Measurements from ENCODE around the gene ME3.
"Not testable (repeated sequence)": the region's sequence is repeated elsewhere in the genome, so short reads cannot be mapped to it uniquely, and the experiment has no call there.

ME3 gene

DNA sequence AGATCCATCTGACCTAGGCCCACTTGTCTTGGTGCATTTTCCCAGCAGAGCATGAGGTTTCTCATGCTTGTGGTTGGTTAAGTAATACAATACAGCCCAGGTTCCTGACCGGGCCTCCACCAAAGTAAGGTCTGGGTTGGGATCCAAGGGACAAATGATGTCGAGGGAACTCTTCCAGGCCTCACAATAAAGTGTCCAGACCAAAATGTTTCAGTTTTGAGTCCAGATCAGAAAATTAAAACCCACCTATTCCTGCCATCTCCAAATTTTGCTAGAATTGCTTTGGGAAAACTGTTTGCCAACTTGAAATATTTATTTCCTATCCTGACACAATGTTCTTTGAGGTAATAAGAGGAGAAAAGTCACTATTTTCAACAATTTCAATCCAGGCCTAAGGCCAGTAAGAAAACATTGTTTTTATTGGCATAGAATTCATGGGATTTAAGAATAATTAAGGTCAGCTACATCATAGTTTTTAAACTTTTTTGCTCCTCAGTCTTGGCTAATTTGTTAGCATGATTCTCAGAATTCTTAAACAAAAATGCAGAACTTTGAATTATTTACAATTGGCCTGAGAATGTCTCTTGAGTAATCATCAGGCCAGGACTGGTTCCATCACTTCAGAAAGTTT is 51.4 kb downstream of the ME3 start:
- DNase-seq, result no peak

DNA sequence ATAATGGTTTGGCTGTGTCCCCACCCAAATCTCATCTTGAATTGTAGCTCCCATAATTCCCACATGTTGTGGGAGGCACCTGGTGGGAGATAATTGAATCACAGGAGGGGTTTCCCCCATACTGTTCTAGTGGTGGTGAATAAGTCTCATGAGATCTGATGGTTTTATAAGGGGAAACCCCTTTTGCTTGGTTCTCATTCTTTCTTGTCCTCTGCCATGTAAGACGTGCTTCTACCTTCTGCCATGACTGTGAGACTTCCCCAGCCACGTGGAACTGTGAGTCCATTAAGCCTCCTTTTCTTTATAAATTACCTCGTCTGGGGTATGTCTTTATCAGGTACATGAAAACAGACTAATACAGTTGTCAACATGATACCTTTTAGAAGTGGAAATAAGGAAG is 53.0 kb downstream of the ME3 start:
- not testable (repeated sequence) for DNase-seq

DNA sequence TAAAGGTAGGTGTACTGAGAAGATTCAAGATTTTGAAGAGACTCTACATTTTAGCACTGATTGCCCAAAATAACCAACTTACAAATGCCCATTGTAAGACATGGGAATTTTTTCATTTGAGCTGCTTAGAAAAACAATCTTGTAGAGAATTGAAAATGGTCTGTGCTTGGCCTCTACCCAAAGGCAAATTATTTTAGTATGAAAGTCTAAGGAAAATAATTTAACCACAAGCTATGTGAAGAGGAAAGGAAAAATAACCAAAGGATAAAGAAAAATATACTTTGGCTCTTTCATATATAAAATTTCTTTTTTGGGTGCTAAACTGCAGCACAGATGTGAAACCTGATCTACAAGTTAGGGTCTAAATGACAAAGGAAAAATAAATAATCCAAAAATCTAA is 54.9 kb downstream of the ME3 start:
- DNase-seq, result no peak

DNA sequence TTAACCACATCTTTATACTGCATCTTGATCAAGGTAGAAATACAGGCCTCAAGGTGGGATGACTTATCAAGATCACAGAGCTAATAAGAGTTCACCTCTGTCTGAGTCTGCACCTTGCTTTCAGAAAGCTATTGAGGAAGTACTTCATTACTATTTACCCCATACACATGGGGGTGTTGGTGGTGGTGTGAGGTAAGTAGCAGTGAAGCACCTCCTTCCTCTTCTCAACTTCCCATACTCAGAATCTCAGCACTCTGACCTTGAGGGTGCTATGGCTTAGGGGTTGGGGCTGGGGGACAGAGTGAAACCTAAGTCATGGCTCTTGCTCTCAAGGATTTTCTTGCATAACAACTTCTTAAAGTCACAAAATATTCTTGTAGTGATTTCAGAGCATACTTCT is 56.9 kb downstream of the ME3 start:
- DNase-seq, result peak; percentile 38 to 52

DNA sequence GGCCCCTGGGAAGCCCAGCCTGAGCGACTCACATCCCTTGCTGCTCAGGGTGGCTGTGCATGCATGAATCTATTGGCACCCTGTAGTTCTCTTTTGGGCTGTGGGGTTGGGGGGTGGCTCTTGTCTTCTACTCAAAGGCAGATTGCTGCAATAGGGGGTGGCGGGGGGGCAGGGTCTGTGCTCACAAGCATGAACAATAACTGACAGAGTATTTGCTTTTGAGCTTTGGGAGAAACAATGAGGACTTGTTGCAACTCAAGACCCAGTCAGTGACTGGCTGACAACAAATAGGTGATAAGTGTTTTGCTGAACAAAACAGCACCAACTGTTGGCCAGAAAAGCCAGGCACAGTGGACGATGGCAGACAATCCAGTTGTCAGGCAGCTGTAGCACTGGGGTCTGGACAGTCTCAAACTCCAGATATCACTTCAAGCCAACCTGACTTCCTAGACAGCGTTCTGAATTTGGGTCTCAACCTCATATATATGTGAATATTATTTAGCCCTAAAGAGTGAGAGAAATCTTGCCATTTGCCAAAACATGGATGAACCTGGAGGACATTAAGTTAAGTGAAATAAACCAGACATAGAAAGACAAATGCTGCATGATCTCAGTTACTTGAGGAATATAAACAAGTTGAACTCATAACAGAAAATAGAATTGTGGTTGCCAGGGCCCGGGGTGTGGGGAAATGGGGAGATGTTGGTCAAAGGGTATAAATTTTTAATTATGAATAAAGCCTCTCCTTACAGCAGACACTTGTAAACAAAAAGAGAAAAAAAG is 61.7 kb downstream of the ME3 start:
- DNase-seq, result no peak

DNA sequence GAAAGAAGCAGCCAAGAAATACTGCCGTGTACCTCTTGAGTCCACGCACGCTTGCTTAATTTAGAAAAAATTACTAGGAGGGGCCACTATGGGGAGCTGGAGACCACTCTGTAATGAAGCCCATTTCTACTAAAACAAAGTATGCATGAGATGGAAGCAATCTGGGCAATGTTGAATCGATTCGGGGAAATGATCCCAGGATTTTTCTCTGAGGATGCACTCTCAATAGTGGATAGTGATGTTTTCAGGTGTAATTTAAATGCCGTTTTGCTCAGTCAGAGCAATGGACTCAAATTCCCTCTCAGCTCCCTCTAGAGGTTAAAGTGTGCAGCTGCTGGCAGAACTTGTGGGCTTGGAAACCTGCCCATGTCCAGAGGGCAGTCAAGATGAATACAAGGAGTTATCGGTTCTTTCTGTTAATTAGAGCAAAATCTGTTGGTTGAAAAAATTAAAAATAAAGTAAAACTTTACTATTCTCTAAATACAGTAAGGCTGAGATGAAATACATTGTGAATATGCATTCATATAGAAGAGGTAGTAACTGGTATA is 64.1 kb downstream of the ME3 start:
- peak; percentile 57 to 65 for DNase-seq

DNA sequence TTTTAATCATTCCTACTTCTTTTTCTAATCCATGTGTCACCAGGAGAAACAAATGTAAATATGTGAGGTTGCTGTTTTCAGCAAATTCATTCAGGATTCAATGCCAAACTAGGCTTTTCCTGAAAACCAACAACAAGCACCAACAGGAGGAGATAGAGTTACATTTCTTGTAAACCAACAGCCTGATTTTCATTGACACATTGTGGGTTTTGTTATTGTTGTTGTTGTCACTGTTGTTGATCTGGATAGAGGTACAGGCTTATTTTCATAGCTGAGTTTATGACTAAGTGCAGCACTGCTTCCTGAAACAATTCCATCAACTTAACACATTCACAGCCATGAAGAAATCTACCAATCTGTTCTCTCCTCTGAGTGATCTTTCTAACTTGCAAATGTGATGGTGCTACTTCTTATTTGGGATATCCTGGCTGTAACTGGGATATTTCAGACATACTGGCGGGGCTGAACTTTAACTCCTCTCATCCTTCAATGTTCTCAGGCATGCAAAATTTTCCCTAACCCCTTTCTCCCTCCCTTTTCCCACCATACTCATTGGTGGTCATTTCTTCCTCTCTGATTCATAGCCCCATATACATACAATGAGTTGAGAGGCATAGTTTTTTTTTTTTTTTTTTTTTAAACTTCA is 65.5 kb downstream of the ME3 start:
- no peak for DNase-seq

DNA sequence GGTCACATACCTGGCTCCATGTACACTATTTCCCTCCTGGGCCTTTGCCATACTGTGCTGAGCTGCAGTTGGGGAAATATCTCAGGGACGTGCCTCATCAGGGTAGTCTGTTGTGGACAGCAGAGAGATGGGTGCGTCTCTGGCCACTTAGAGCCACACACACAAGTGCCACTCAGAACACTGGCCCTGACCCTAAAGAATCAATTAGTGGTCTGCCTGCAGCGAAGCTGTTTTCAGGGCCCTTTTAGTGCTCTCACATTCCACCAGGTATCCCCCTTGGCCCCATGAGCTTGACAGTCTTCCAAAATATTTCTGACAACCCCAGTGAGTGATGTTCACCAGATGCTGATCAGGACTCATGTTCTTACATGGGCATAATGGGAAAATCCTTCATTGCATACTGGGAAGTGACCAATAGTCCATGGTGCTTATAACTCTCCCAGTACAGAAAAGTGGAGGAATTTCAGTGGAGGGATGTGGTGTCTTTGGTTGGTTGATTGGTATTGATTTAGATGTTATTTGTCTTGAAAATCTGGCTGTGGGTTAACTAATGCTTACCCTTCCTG is 66.1 kb downstream of the ME3 start:
- no peak for DNase-seq

DNA sequence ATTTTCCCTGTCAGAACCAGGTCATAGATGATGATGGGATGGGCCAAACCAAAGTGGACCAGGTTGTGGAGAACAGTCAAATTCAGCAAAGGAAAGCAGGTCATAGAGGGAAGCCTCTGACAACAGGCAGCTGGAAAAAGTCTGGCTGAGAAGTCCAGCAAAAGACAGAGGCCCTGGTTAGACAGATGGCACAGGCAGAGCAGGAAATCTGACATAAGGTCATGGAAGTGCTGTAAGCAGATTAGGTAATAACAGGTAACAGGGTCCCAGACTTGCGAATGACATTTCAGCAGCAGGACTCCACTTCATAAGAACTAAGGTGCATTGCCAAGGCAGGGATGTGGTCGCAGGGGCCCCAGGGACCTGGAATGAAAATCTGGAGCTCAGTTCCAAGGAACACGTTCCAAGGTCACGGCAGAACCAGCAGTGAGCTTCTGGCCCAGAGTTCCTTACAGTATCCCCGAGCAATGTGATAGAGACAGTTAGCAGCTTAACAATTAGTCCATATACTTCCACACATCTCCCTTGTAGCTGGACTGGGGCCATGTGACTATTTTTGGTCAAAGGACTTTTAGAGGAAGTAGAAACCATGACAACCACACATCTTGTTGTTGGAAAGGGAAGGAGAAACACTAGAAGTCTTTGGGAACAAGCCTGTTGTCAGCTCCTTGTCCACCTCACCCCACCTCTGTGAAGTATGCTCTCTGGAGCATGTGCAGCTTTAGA is 75.4 kb downstream of the ME3 start:
- peak; percentile 72 to 79 for DNase-seq

DNA sequence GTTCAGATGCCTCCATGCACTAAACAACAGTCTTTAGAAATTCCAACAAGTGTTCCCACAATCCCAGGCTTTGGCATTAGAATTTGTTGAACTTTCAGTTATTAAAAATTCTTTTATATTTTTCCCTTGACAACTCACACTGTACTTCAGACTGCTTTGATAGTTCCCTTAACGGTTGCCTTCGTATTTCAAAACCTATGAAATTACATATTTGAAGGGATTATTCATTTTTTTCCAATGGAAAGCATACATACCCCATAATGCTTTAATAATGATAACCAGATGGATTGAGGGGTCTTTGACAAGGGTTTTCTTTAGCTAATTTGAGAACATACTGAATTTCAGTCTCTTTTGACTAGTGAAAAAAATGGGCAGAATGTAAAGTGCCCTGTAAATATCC is 76.5 kb downstream of the ME3 start:
- DNase-seq, result no peak

DNA sequence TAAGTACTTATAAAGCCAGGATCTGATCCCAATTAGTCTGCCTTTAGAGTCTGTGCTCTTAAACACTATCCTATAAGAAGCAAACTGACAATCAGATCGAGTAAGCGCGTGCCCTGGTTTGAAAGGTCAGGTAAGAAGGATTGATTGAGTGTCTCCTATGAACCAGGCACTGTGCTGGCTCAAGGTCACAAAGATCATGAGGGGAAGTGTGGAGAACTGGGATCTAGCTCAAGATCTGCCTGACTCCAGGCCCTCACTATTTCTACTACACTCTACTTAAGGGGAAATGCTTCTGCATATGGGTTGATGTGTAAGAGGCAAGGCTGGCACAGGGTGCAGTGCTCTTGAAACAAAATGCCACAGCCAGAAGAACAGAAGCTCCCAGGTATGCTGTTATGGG is 77.0 kb downstream of the ME3 start:
- peak; percentile 27 to 36 for DNase-seq

DNA sequence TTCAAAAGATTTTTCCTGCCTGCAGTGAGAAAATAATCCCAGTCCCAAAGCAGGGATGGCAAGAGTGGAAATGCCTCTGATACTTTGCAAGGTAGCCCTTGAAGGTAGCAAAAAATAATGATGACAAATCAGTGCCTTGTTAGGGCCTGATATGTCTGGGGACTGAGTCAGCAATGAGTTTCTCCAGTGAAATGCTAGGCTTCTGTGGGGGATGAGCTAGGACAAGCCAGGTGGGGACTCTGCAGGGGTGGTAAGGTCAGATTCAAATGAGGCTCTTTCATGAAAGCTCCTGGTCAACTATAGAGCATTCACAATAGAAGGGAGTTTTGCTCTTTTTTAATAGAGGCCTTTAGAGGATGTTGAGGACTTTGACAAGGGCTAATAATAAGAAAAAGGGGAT is 77.7 kb downstream of the ME3 start:
- no peak for DNase-seq

DNA sequence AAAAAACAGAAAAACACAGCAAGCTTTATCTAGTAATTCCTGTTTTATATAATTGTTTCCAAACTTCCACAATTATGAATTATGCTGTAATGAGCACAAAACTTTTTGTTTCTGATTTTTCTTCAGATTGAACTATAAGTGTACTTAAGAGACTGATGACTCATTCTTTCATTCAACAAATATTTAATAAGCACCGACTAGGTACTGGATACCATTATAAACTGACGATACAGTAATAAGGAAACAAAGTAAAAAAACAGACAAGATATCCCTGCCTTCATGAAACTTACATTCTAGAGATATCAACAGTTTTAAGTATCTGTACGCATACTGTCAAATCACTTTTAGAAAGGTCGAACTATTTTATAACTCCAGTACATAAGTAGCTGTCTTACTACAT is 78.6 kb downstream of the ME3 start:
- DNase-seq, result no peak

DNA sequence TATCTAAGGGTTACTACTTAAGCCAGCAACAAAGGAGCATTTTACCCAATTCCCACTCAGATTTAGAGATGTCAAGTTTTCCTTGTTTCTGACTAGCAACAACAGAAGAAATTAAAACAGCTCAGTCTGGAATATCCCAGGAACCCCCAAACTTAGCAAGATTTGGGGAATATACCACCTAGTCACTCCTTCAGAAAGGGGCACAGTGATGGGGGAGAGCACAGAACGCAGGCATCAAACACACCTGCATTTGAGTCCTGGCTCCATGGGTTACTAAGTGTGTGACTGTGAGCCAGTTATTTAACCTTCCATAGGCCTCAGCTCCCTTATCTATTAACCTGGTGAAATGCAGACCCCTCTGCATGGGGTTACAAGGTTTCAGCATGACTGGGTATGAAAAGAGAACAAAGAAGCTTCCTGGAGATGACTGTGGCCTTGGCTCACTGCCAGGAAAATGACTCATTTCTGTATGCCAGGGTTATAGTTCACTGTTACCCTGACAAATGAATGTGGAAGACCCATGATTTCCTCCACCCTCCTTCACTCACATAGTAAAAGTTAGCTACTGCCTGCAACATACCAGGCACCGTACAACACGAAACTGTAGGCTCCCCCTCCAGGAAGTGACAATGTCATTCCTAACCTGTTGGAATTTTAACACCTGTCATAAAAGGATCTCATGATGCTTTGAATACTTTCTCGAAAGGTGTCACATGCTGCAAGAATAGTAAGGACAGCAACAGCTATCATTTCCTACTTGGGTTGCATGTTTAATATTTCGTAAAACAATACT is 79.6 kb downstream of the ME3 start:
- peak; percentile 89 to 94 for DNase-seq

DNA sequence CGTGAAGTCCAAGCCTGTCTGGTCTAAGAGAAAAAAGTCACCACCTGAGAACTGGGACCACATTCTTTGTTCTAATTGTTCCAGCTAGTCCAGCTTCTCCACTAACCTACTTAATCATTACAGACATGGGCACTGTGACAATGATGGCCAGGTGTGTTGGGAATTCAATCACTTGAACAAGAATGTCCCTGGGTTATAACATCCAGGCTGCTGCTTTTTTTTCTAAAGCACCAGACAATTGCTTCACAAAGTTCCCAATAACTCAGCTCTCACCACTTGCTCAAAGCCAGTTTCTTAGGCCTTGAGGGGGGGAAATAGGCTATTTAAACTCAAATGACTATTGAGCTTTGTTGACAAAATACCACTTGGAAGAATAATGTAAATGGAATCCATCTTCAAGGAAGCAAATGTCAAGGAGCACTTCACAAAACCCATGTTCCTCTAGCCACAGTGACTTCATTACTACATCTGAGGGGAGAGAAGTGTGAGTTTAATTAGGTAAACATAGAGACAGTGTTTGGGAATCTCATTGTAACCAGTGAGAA is 80.3 kb downstream of the ME3 start:
- DNase-seq, result no peak

DNA sequence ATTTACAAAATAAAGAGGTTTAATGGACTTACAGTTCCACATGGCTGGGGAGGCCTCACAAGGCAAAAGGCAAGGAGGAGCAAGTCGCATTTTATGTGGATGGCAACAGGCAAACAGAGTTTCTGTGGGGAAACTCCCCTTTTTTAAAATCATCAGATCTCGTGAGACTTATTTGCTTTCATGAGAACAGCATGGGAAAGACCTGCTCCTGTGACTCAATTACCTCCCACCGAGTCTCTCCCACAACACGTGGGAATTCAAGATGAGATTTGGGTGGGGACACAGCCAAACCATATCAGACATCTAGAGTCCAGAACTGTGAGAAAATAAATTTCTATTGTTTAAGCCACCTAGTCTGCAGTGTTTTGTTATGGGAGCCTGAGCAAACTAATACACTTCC is 80.8 kb downstream of the ME3 start:
- DNase-seq, result no peak

DNA sequence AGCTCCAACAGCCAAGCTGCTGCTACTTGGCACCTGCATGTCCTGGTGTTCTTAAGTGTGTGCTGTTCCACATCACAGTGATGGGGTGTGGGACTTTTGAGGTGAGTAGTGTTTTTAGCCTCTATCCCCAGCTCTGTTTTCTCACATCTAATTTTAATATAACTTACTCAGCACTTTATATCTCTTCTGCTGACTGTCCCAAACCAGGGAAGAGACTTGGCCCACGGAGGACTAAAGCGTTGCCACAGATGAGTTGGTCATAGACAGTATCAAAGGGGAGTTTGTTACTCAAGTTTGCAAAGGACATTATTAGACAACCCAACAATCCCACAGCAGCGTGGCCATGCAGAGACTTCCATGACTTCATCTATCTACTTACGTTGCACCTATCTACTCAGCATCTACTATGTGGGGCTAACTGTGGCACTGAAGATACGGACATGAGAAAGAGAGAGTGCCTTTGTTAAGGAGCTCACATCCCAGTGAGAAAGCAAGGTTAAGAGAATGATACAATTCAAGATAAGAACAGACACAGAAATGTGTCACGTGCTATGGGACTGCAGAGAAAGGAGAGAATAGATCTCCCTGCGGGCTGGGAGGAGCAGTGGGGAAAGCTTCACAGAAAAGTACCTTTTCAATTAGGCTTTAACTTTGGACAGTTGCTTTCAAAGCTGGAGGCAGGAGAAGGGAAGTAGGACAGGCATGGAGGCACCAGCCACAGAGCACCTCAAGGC is 82.4 kb downstream of the ME3 start:
- DNase-seq, result no peak

DNA sequence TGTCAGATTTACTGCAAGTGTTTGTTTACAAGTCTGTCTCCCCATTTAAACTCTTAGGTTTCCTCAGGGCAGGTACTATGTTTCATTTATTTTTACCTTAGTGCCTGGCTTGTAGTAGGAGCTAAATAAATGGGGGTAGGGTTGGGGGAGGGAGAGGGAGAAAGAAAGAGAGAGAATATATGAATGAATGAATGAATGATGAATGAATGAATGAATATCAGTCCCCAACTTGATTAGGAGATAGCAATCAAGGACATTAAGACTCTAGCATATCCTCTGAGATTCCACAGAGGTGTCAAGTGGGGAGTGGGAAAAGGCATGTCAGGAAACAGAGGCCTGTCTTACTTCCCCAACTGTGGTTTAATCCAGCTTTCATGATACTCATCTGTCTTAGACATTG is 83.2 kb downstream of the ME3 start:
- DNase-seq, result no peak

DNA sequence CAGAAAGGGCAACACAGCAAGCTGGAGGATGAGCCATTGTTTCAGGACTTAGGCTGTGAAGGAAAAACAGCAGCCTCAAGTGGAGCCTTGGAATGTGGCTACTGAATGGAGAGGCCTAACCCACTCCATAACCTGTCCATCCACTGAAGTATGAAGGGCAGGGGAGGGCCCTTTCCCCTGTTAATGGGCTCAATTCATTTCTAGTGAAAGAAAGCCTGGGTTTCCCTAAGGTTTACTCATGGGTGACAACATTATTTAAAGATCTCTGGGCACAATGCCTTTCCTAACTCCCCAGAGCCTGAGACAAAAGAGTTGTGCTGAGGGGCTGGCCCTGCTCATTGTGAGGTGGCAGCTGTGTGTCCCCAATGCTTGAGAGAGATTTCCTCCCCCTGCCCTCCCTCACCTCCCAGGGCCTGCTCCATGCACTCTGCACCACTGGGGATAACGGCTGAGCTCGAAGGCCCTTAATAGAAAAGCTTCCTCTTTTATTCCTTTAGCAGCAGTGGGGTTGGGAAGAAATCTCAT is 83.8 kb downstream of the ME3 start:
- DNase-seq, result no peak

Measured in inflammatory macrophage (primary cell).